Stimulated activated CD4-positive, alpha-beta T cell treated with anti-CD3 and anti-CD28 coated beads, Interleukin-4, amount 100 ng/mL, for 24 hours (primary cell): Measurements from ENCODE around the gene MEGF8.

ENCODE experiments used
- DNase-seq: peaks from one replicate; pipeline ENCODE4 v3.0.0-alpha.2; 2020

MEGF8 gene

GRCh38 chr19:42389899-42390298, 64.5 kb downstream of the MEGF8 start, which contains the start of gene CNFN:
Gene CNFN, minus strand, starts transcription at chr19:42390297. Its CDS starts 1,260 bp downstream, at chr19:42389037.
- no peak for DNase-seq

- DNase-seq: no peak
Observed at GRCh38 chr19:42392165-42392564, 66.7 kb downstream of the MEGF8 start.

GRCh38 chr19:42394751-42395150, 69.3 kb downstream of the MEGF8 start:
- no peak for DNase-seq

GRCh38 chr19:42396381-42397262, 71.2 kb downstream of the MEGF8 start:
- DNase-seq: peak; percentile 97

GRCh38 chr19:42397263-42398166, 72.1 kb downstream of the MEGF8 start:
- DNase-seq: no peak

- no peak for DNase-seq
Observed at GRCh38 chr19:42400404-42400803, 75.0 kb downstream of the MEGF8 start.

- DNase-seq: peak; percentile 78
Observed at GRCh38 chr19:42401365-42402303, 76.2 kb downstream of the MEGF8 start.

- no peak for DNase-seq
Observed at GRCh38 chr19:42402376-42403116, 77.1 kb downstream of the MEGF8 start.

- DNase-seq: no peak
Observed at GRCh38 chr19:42403586-42403985, 78.2 kb downstream of the MEGF8 start.

- no peak for DNase-seq
Observed at GRCh38 chr19:42406111-42406510, 80.7 kb downstream of the MEGF8 start.

GRCh38 chr19:42407085-42407815, 81.8 kb downstream of the MEGF8 start:
- no peak for DNase-seq

GRCh38 chr19:42407816-42408175, 82.4 kb downstream of the MEGF8 start:
- DNase-seq: no peak

- no peak for DNase-seq
Observed at GRCh38 chr19:42409477-42409876, 84.0 kb downstream of the MEGF8 start.

GRCh38 chr19:42410371-42410770, 84.9 kb downstream of the MEGF8 start:
- no peak for DNase-seq

GRCh38 chr19:42411581-42412178, 86.2 kb downstream of the MEGF8 start:
- no peak for DNase-seq

- DNase-seq: no peak
Observed at GRCh38 chr19:42412227-42412626, 86.8 kb downstream of the MEGF8 start.

GRCh38 chr19:42412661-42413076, 87.2 kb downstream of the MEGF8 start:
- no peak for DNase-seq

GRCh38 chr19:42419309-42419708, 93.9 kb downstream of the MEGF8 start:
- no peak for DNase-seq

GRCh38 chr19:42420055-42420544, 94.7 kb downstream of the MEGF8 start:
- DNase-seq: peak; percentile 80

- DNase-seq: no peak
Observed at GRCh38 chr19:42421101-42421500, 95.7 kb downstream of the MEGF8 start.
